Myocyte (in vitro differentiated cells): ENCODE measurements around the gene HDAC4. TPM values are rescaled to one million over a fixed set of nuclear protein-coding genes. Genes with fewer than 3 reads are reported as not detected.

Experiments used
- DNase-seq: peaks from one replicate; pipeline ENCODE4 v3.0.0-alpha.2; 2012; ENCODE audit warnings: low read depth
- total RNA-seq: library from RNA; depleted of rRNA; stranded (reverse); fragments of >200 nt; gene quantifications from 2 replicates; pipeline ENCODE4 v1.2.3, GENCODE V29; 2014

Gene HDAC4
- total RNA-seq, 1 donor from 2014 or later = 38.5 TPM

GRCh38 chr2:239370876-239371725 is 29.7 kb downstream of the HDAC4 start:
- peak; percentile 91 for DNase-seq

- DNase-seq = no peak
These were observed 30.4 kb downstream of the HDAC4 start for GRCh38 chr2:239370403-239370802.

DNA sequence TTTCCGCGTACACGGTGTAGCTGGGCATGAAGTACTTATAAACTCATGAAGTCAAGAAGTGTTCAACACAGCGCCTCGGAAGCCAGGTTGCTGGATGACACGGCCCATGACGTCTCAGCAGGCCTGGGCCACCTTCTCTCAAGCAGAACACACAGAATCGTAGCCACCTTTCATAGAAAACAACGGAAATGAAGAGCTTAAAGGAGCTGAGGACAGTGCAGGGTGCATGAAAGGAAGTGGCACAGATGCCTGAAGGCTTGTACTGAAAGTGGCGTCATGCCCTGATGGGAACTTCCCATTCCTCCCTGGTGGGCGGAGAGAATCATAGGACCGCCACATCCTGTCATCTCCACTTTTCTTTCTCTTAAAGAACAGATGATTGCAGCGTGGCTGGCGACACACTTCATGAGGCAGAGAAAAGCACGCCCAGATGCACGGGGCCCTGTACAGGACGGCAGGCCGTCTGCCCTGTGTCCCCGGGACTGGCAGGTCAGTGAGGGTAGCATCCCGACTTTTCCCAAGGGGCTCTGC is 31.1 kb downstream of the HDAC4 start:
- DNase-seq = no peak

DNA sequence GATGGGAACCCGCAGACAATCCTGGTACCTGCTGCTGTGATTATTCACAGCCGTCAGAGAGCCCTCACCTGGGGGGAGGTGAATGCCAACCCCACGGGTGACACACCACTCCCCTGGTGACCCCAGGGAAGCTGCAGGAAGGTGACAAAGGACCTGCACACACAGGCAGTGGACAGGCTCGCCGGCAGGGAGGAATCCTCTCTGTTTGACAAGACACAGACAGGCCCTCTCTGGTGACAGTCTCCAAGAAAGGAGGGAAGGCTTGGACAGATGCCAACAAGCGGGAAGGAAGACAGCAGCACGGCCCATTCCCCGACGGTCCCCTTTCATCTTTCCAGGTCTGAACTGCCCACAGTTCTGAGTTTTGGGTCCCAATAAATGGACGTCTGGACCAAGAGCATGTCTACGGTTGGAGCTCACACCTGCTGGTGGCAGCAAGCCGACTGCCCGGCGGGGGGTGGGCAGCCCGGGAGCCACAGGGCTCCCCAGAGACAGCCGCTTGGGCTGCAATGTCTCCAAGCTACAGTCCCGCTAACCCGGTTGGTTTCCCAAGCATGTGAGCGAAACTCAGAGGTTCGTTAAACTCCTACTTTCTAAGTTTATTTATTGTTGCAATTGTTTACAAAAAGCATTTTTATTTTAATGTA is 31.8 kb downstream of the HDAC4 start:
- DNase-seq = no peak

DNA sequence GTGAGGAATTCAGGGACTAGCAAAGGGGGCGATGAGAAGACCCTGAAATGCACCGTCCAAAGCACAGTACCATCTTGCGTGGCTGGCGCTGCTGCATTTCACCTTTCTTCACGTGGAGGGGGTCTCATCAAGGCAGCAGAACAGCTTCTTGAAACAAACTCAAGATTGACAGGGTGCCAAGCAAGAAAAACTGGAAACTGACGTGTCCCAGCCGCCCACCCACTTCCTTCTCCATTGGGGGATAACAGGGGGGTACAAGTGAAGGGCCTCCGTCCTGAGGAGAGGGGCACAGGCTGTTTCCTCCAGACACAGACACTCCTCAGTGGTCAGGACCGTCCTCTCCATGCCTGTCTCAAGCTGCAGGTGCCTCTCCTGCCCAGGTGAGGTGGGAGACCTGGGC is 32.5 kb downstream of the HDAC4 start:
- DNase-seq = no peak

DNA sequence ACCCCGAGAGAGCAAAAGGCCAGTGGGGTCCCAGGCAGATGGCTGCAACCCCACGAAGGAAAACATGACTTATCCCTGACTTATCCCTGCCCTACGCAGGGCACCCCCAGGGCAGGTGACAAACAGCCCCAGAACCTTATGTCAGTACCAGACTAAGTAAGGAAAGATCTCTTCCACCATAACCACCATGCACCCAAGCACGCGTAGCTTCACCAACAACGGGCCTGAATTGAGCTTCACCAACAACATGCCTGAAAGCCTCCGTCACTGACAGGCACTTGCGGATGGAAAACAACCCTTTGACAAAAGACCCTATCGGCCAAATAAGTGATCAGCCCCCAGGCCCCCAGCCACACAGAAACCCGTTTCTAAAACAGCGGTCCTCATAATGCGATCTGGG is 34.1 kb downstream of the HDAC4 start:
- no peak for DNase-seq

GRCh38 chr2:239365782-239366435 is 34.9 kb downstream of the HDAC4 start:
- DNase-seq = no peak

DNA sequence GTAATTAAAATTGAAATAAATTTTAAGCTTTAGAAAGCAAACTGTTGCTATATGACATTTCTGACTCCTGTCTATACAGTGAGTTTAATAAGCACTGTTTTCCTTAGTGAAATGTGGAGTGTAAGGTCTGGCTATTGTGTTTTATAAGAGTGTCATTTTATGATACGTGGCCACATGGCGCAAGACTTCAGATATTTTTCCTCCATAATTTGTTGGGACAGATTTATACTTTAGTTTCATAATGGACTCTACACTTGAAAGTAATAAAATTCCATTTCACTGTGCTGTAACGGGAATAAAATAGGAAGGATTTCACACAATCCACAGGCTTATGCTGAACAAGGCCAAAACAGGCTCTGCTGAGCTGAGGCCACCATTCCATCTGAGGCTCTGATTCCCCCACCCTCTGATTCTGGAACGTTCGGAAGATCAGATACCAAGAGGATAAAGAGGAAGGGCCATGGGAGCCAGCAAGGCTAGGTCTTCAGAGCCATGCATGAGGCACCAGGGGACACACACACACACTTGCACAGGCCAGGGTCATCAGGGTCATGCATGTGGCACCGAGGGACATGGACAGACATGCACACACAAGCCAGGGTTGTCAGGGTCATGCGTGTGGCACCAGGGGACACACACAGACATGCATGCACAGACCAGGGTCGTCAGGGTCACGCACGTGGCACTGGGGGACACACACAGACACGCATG is 35.6 kb downstream of the HDAC4 start:
- no peak for DNase-seq

DNA sequence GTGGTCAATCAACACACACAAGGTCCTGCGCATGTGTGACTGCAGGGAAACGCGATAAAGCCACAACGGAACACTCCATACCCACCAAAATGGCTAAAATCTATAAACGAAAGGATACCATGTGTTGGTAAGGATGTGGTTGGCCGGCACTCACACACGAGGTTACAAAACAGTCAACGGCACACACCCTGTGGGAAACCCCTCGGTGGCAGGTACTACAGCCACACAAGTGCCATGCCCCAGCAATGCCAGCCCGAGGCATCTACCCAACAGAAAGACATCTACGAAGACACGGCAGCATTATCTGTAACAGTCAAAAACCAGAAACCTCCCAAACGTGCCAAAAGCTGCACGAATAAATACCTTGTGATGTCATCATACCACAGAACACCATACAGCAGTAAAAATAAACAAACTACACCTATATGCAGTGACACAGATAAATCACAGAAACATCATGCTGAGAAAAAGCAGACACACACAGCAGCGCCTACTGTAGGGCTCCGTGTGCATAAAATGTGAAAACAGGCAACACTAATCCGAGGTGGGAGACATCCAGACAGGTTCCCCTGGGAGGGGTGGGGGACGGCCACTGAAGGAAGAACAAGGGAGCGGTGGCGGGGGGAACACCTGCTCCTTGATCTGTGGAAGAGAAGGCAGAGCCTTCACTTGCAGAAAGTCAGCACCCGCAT is 36.7 kb downstream of the HDAC4 start:
- no peak for DNase-seq

DNA sequence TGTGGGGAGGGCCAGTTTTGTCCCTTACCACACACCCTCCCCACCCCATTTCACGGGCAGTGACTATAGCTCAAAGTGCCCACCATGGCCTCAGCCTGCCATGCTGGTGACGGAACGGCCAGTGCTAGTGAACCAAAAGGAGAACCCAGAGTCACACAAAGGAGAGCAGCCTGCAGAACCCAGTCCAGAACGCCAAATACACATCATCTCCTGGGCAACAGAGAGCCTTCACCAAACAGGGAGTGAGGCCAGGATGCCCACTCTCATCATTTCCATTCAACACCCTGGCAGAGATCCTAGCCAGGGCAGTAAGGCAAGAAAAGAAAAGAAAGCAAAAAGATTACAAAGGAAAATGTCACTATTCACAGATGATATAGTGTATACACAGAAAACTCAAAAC is 38.3 kb downstream of the HDAC4 start:
- DNase-seq = no peak

DNA sequence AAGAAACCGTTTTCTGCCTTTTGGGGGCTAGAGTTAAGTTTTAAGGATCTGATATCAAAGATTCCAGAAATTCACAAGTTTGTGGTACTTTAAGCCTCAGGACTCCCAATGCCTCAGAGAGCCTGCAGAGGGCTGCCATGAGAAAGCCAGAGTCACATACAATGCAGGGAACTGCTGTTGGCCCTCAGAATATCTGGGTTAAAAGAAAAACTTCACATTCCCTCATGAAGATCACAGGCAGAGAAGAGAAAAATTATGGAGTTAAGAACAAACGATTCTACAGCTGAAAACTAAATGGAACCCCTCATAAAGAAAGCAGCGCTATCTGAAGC is 39.5 kb downstream of the HDAC4 start:
- DNase-seq = peak; percentile 24

DNA sequence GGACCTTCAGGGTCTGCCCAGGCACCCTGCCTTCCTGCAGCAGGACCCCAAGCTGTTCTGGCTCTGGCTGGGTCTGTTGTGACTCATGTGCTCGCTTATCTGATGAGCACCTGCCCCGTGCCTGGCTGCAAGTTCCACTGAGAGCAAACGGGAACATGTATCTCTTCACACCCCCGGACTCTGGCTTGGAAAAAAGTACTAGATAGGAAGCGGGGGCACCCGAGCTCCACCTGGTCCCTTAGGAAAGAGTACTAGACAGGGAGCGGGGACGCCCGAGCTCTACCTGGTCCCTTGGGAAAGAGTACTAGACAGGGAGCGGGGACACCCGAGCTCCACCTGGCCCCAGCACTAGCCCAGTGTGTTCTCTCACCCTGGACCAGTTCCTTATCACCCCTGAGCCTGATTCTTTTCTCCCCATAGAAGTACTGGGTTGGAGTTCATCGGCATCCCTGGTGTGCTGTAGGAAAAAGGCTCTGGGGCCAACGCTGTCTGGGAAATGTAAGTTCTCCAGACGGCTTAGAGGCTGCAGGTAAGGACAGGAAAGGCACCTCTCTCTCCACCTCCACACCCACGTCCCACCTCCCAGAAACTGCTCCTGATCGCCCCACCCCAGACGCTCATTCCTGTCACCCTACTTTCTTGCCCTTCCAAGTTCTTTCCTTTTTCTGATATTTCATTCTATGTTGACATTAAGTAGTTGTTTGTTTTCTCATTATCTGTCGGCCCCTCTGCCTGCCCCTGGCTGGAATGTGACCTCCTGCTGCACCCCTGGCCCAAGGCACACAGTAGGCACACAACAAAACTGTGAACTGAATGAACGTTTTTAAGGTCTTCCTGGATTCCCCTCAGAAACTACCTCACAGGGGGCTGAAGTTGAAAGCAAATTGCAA is 40.2 kb downstream of the HDAC4 start:
- DNase-seq = no peak

DNA sequence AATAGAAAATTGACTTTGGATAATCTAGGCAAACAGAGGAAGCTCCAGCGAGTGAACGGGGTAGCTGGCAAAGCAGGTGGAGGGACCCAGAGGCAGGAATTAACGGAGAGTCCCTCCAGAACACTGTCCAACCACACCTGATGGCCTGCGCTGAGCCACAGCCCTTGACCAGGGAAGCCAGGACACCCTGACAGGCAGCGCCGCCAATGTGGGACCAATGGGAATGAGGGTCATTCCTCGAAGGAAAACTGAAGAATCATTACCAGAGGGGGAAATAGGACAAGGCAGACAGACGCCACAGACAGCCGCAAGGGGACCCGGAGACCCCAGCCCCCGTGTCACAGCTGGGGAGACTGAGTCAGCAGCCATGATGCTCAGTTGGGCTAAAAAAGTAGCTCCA is 40.8 kb downstream of the HDAC4 start:
- no peak for DNase-seq

- DNase-seq = no peak
These were observed 41.5 kb downstream of the HDAC4 start for GRCh38 chr2:239359196-239359912.

DNA sequence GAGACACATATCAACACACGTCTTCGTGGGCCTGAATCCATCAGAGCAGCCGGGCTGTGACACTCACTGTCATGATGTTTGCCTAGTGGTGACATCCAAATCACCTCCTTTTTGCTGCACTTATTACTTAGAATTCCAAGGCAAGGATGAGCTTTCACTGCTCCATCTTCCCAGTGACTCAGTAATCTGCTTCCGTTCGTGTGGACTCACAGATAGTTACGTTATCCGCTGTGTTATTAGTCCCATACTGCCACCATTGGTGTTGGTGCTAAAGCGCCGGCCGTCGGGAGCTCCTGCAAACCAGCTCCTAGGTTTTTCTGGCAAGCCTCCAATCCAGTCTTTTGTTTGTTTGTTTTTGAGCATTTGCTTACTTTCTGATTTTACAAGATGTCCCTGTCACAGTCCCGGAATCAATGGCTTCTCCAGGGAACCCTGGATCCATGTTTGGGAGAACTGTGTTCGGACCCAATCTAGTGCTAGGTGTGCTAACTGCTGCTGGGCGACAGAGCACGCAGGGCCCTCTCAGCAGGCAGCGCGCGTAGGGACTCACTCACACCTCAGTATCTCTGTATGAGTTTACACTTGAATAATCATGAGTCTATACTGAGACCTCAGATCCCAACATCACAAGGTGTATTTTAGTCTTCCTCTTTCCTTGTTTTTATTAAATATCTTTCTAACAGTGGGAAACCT is 42.6 kb downstream of the HDAC4 start:
- no peak for DNase-seq

DNA sequence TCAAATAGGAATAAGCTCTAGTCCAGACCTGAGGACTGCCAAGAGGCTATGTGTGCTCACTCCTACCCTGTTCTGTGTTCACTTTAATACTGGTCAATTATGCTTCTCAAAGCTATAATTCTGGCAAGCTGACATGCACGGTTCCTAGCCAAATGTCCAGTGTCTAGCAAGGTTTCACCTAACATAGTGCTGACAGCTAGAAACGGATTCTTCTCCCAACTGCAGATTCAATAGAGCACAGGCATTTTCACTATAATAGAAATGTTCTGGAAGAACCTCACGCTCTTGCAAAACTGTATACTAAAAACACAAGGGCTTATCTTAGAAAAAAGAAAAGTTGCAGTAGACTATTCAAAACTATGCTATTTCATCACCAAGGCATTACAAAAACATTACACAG is 45.1 kb downstream of the HDAC4 start:
- no peak for DNase-seq

DNA sequence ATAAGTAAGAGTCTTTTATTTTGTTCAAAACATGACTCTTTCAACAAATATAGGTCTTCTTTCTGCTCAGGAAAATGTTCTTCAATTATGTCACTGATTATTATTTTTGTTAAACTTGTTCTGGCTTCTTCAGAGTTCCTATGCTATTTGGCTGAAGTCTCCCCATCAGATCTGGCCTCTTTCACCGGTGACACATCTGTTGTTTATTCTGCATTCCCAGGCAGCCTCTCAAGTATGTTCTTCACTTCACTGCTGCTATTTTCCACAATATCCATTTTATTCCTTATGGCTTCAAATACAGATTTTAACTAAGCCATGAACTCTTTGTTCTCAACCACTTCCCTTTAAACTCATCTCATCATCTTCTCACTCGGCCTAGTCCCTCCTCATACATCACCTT is 45.7 kb downstream of the HDAC4 start:
- no peak for DNase-seq

DNA sequence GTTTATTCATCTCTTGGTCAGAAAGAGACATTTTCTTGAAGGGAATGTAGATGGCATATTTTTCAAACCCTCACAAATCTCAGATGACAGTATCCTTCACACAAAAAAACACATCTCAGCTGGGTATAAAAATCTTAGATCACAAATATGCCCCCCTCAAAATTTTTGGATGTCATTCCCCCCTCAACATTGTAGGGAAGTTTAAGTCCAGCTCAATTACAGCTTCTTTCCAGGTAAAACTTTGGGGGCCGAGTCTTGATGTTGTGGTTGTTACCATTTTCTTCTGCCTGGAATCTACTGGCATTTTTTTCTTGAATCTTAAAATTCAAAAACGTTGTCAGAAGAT is 46.1 kb downstream of the HDAC4 start:
- no peak for DNase-seq
